Left ventricle myocardium inferior (tissue), 1 donor: ENCODE measurements around the gene KCNJ16. TPM values are rescaled to one million over a fixed set of nuclear protein-coding genes. Genes with fewer than 3 reads are reported as not detected.

Experiments used
- DNase-seq: peaks from one replicate; pipeline ENCODE4 v3.0.0-alpha.2; 2020
- H3K27ac ChIP-seq: fragments of 200-600 bp; replicated peaks from 2 replicates; pipeline ENCODE4 v1.8.0; 2021
- H3K27me3 ChIP-seq: fragments of 200-600 bp; 2 replicates; pipeline ENCODE4 v1.8.0; 2021; ENCODE audit warnings: low read depth
- H3K36me3 ChIP-seq: fragments of 200-600 bp; 2 replicates; pipeline ENCODE4 v1.8.0; 2021
- H3K4me1 ChIP-seq: fragments of 200-600 bp; 2 replicates; pipeline ENCODE4 v1.8.0; 2021
- H3K4me3 ChIP-seq: fragments of 200-600 bp; 2 replicates; pipeline ENCODE4 v1.8.0; 2021; ENCODE audit warnings: mild to moderate bottlenecking, moderate library complexity
- H3K9me3 ChIP-seq: fragments of 200-600 bp; replicated peaks from 2 replicates; pipeline ENCODE4 v1.8.0; 2021
- intact Hi-C: fragments of 100-400 bp; cut with micrococcal nuclease; formaldehyde crosslinking; loops from one replicate; pipeline ENCODE4 v1.11.0; 2022
- total RNA-seq: library from RNA; stranded (reverse); fragmentation: NEBNext Ultra II Directional; extraction: Animal tissue kit (Norgen Biotek cat#: 25700); gene quantifications from one replicate; pipeline ENCODE4 v1.2.1, GENCODE V29; 2021
- TF ChIP-seq, protein P1 (sequence below): fragments of 200-600 bp; IDR thresholded peaks from 2 replicates; pipeline ENCODE4 v1.8.0; 2021; ENCODE audit warnings: antibody characterized with exemption, mild to moderate bottlenecking, borderline replicate concordance
- donor health status: DM: no; HTN: yes; CAD: no; lungs with severe emphysema.

The KCNJ16 gene
- total RNA-seq, 1 donor from 2014 or later, result not detected

DNA sequence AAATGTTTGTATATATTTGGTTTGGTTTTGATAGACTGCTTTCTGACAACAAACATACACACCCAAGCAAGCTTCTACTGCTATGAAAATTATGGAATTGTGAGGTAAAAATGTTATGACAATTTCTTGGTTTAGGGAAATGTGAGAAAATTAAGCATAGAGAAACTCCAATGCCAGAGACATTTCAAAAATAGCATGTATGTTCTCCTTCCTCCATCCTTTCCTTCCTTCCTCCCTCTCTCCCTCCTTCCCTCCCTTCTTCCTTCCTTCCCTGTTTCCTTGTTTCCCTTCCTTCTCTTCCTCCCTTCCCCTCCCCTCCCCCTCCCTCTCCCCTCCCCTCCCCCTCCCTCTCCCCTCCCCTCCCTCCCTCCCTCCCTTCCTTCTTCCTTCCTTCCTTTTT lies 109.2 kb downstream of the KCNJ16 start:
- no peak for DNase-seq
- Histone ChIP-seq H3K27ac (peak overlapping the region; percentile 36), H3K36me3 (no peaks in the 10 kb centered on the region), H3K4me1 (peaks cover 50% of the 10 kb centered on the region), H3K27me3 (no peaks in the 10 kb centered on the region), H3K9me3 (no peaks in the 10 kb centered on the region), H3K4me3 (no peak overlapping the region)
- intact Hi-C loops, result no loop called here
- TF ChIP-seq, protein P1, sequence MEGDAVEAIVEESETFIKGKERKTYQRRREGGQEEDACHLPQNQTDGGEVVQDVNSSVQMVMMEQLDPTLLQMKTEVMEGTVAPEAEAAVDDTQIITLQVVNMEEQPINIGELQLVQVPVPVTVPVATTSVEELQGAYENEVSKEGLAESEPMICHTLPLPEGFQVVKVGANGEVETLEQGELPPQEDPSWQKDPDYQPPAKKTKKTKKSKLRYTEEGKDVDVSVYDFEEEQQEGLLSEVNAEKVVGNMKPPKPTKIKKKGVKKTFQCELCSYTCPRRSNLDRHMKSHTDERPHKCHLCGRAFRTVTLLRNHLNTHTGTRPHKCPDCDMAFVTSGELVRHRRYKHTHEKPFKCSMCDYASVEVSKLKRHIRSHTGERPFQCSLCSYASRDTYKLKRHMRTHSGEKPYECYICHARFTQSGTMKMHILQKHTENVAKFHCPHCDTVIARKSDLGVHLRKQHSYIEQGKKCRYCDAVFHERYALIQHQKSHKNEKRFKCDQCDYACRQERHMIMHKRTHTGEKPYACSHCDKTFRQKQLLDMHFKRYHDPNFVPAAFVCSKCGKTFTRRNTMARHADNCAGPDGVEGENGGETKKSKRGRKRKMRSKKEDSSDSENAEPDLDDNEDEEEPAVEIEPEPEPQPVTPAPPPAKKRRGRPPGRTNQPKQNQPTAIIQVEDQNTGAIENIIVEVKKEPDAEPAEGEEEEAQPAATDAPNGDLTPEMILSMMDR, result no peak

DNA sequence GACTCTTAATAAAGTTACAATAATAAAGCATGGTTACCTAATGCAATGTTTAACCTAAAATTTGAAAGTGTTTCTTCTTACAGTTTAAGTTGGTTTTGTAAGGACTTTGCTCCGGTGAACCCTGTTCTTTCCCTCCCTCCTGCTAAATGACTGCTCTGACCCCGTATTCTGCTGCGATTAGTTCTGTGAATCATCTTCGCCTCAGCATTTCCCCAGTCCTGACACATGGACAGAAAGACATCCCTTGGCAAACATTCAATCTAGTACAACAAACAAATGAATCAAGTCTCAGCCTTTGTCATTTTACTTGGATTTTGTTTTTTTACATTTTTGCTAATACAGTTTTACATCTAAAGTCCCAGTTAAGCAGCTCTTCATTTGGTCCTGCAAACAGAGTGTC lies 109.7 kb downstream of the KCNJ16 start:
- intact Hi-C loops, result no loop called here
- TF ChIP-seq, protein P1, result no peak
- no peak for DNase-seq
- Histone ChIP-seq H3K27ac (peak overlapping the region; percentile 25), H3K4me1 (peaks cover 44% of the 10 kb centered on the region), H3K9me3 (no peaks in the 10 kb centered on the region), H3K27me3 (no peaks in the 10 kb centered on the region), H3K36me3 (no peaks in the 10 kb centered on the region), H3K4me3 (no peak overlapping the region)

Other genes with a start within 250 kb of the KCNJ16 start
- gene KCNJ2, start 94.3 kb downstream of the KCNJ16 start, total RNA-seq, result 44.8 TPM